Endothelial cell of umbilical vein (primary cell): ENCODE measurements around the gene TMEM89. TPM values are rescaled to one million over a fixed set of nuclear protein-coding genes. Genes with fewer than 3 reads are reported as not detected.

Experiments used
- BruUV-seq: library from RNA; stranded (reverse); fragments of 400-500 nt; replicated peaks from 2 replicates; lab custom pipeline; 2021; lab: Mats Ljungman, UMichigan
- CTCF ChIA-PET: fragments of 300-600, 350-600 bp; sonication (Branson Sonifier 250); formaldehyde crosslinking; loops from one replicate; lab custom pipeline; 2021; ENCODE audit warnings: antibody characterized with exemption, inconsistent platforms; lab: Charles Lee
- POLR2A ChIA-PET: fragments of 300-600, 350-600 bp; sonication (Branson Sonifier 250); formaldehyde crosslinking; loops from one replicate; lab custom pipeline; 2021; ENCODE audit warnings: antibody characterized with exemption, inconsistent platforms; lab: Charles Lee
- DNase-seq: peaks from one replicate; pipeline ENCODE4 v3.0.0-alpha.2; 2011; ENCODE audit warnings: low read depth, low spot score
- FAIRE-seq: peaks from 2 replicates; lab custom pipeline; 2011; peaks lifted over from hg19 to GRCh38; lab: Jason Lieb, UNC
- H2AFZ ChIP-seq: 2 replicates; pipeline ENCODE4 v1.6.0; 2012; ENCODE audit warnings: low read depth, low read length, control low read depth, inconsistent platforms
- H3K27ac ChIP-seq: 2 replicates; pipeline ENCODE4 v1.5.1; 2011; ENCODE audit warnings: low read depth, mild to moderate bottlenecking, control low read depth, low read length, moderate library complexity; ENCODE audit not compliant: insufficient read depth
- H3K27me3 ChIP-seq, 2 experiments: 2 replicates each; pipeline versions ENCODE4 v1.6.0 to v1.6.1; 2011; ENCODE audit warnings: low read length in 2 of 2, mixed read lengths in 1 of 2; ENCODE audit not compliant: control insufficient read depth in 2 of 2, insufficient read depth in 2 of 2
- H3K36me3 ChIP-seq, 2 experiments: 2 replicates in 1 of 2; 3 replicates in 1 of 2; pipeline ENCODE4 v1.5.1; 2011; ENCODE audit warnings: low read length in 2 of 2, mild to moderate bottlenecking in 1 of 2, moderate library complexity in 1 of 2; ENCODE audit not compliant: control insufficient read depth in 2 of 2, insufficient read depth in 2 of 2; ENCODE audit errors: extremely low read depth in 1 of 2
- H3K4me1 ChIP-seq: 3 replicates; pipeline ENCODE4 v1.5.1; 2011; ENCODE audit warnings: mild to moderate bottlenecking, low read length; ENCODE audit not compliant: control insufficient read depth, insufficient read depth; ENCODE audit errors: extremely low read depth
- H3K4me2 ChIP-seq: 2 replicates; pipeline ENCODE4 v1.6.1; 2011; ENCODE audit warnings: low read length, control low read depth, mixed read lengths; ENCODE audit not compliant: insufficient read depth
- H3K4me3 ChIP-seq, 3 experiments: fragments of 200-600 bp in 1 of 3; sonication (generic), shearing (Covaris generic) in 1 of 3; replicated peaks in 1 of 3; 2 replicates each; pipeline ENCODE4 v1.5.1; 2011 to 2016; ENCODE audit warnings: control low read depth in 3 of 3, low read length in 3 of 3, mild to moderate bottlenecking in 2 of 3, inconsistent platforms in 1 of 3, low read depth in 1 of 3, moderate library complexity in 1 of 3; ENCODE audit not compliant: insufficient read depth in 1 of 3
- H3K79me2 ChIP-seq: 2 replicates; pipeline ENCODE4 v1.6.0; 2012; ENCODE audit warnings: low read length, inconsistent platforms; ENCODE audit not compliant: control insufficient read depth, insufficient read depth
- H3K9ac ChIP-seq: replicated peaks from 2 replicates; pipeline ENCODE3; 2011; ENCODE audit warnings: low read length, control low read depth; ENCODE audit not compliant: insufficient read depth; ENCODE audit errors: extremely low read depth
- H3K9me1 ChIP-seq: replicated peaks from 3 replicates; pipeline ENCODE4 v1.6.0; 2011; ENCODE audit warnings: mild to moderate bottlenecking, low read length; ENCODE audit not compliant: control insufficient read depth, insufficient read depth; ENCODE audit errors: extremely low read depth
- H3K9me3 ChIP-seq: replicated peaks from 2 replicates; pipeline ENCODE4 v1.5.1; 2012; ENCODE audit warnings: low read length, inconsistent platforms; ENCODE audit not compliant: control insufficient read depth, insufficient read depth
- H4K20me1 ChIP-seq: replicated peaks from 2 replicates; pipeline ENCODE3; 2011; ENCODE audit warnings: mild to moderate bottlenecking, low read length; ENCODE audit not compliant: control insufficient read depth, insufficient read depth; ENCODE audit errors: extremely low read depth
- CTCF ChIP-seq, 2 donors: IDR thresholded peaks; 1 replicate in 1 of 2; 2 replicates in 1 of 2; pipeline ENCODE4 v1.5.1; 2011; ENCODE audit warnings: low read length in 2 of 2, mild to moderate bottlenecking in 2 of 2, moderate library complexity in 2 of 2, control low read depth in 1 of 2, inconsistent platforms in 1 of 2, low read depth in 1 of 2; ENCODE audit not compliant: insufficient read depth in 1 of 2; ENCODE audit errors: extremely low read depth in 1 of 2
- EZH2 ChIP-seq: IDR thresholded peaks from 2 replicates; pipeline ENCODE4 v1.6.1; 2012; ENCODE audit warnings: borderline replicate concordance, low read depth, mild to moderate bottlenecking, moderate library complexity, low read length, inconsistent platforms; ENCODE audit not compliant: severe bottlenecking
- FOS ChIP-seq: IDR thresholded peaks from 2 replicates; pipeline ENCODE4 v1.6.1; 2011; ENCODE audit warnings: mild to moderate bottlenecking, low read length, moderate library complexity, borderline replicate concordance; ENCODE audit not compliant: insufficient read depth
- GATA2 ChIP-seq: IDR thresholded peaks from 2 replicates; pipeline ENCODE4 v1.7.0; 2011; ENCODE audit warnings: low read depth, mild to moderate bottlenecking, moderate library complexity, mixed read lengths, low read length; ENCODE audit not compliant: insufficient read length, insufficient read depth
- JUN ChIP-seq: IDR thresholded peaks from 2 replicates; pipeline ENCODE4 v1.6.1; 2011; ENCODE audit warnings: borderline replicate concordance, low read depth; ENCODE audit not compliant: insufficient read length, insufficient read depth
- MYC ChIP-seq: IDR thresholded peaks from one replicate; pipeline ENCODE4 v1.6.1; 2011; ENCODE audit warnings: mild to moderate bottlenecking, low read depth, low read length
- POLR2A ChIP-seq: IDR thresholded peaks from 2 replicates; pipeline ENCODE4 v1.6.1; 2012; ENCODE audit warnings: low read depth, mild to moderate bottlenecking, control low read depth, low read length
- POLR2AphosphoS5 ChIP-seq: IDR thresholded peaks from 2 replicates; pipeline ENCODE4 v1.6.1; 2012; ENCODE audit warnings: low read depth, mild to moderate bottlenecking, control low read depth, low read length, moderate library complexity; ENCODE audit not compliant: insufficient read depth
- dilution Hi-C: fragments of 300-500 bp; cut with MboI; formaldehyde crosslinking; loops from one replicate; pipeline ENCODE4 v1.15.0; 2019; ENCODE audit warnings: low sequenced_read_pairs; ENCODE audit not compliant: extremely low pct_ligation_motif_present
- intact Hi-C: fragments of 100-400 bp; cut with micrococcal nuclease; formaldehyde crosslinking; loops from one replicate; pipeline ENCODE4 v1.10.0; 2022
- polyA plus RNA-seq, 4 experiments: library from polyadenylated mRNA; depleted of rRNA in 3 of 4; stranded (reverse) in 3 of 4; unstranded in 1 of 4; fragments of >200 nt; gene quantifications; 2 replicates each; pipeline versions ENCODE4 v1.2.1 to v1.2.3, GENCODE V29; 2011 to 2012; ENCODE audit warnings: missing spikeins in 1 of 4
- total RNA-seq: library from RNA; stranded (reverse); gene quantifications from 2 replicates; pipeline ENCODE4 v1.2.3, GENCODE V29; 2021
- TF ChIP-seq, protein P1 (sequence below): IDR thresholded peaks from 2 replicates; pipeline ENCODE4 v1.6.1; 2011; ENCODE audit not compliant: insufficient read depth, insufficient read length

The TMEM89 gene
- total and polyA plus RNA-seq, 2 donors (not counting 3 experiments of a cell fraction or from before 2014, with no cell fraction given) = not detected

DNA sequence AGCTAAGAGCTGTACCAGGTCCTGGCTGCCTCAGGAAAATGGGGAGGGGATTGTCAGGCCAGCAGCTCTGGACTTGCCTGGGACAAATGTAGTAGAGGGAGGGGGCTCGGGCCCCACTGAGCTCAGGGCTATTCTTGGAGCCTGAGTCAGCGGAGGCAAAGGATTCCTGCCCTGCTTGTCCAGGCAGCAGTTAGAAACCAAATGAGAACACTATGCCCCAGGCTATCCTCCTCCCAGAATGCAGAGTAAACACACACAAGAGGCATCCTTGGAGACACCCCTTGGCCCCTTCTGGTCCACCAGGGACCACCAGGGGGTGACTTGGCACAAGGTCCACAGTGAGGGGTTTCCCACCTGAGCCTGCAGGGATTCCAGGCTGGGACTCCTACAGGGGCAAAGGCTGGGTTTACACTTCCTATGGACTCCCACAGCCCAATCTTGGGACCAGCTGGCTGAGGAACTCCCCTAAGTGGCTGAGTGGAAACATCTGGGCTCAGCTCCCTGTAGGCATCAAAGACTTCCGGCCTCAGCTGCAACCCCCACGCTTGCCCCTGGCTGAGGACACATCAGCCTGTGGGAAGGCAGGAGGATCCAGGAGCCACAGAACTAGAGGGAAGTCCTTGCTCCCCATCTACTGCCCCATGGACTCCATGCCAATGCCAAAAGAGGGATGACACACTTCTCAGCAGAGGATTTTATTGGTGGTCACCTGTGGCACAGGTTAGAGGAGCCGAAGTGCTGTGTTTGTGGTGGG lies 23.1 kb downstream of the TMEM89 start:
- DNase-seq = no peak

More for the DNA sequence above, 23.1 kb downstream of the TMEM89 start:
- intact Hi-C loops (no loop called here), dilution Hi-C loops (no loop called here)
- H3K9me1 ChIP-seq = no peaks in the 10 kb centered on the region
- H3K27ac ChIP-seq = no peak overlapping the region
- no peaks in the 10 kb centered on the region for H3K79me2 ChIP-seq
- H3K4me1 ChIP-seq = peaks cover 6% of the 10 kb centered on the region
- TF ChIP-seq JUN (no peak), POLR2AphosphoS5 (no peak), FOS (no peak), MYC (no peak), EZH2 (no peak), POLR2A (no peak), GATA2 (no peak), CTCF (IDR thresholded peaks at IDR 0.05; ENCODE audit: extremely low read depth in 1 of 2, insufficient read depth in 1 of 2, low read depth in 1 of 2, low read length in 2 of 2) (no peak)
- TF ChIP-seq, protein P1, sequence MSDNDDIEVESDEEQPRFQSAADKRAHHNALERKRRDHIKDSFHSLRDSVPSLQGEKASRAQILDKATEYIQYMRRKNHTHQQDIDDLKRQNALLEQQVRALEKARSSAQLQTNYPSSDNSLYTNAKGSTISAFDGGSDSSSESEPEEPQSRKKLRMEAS = no peak
- FAIRE-seq = no peak
- H3K9me3 ChIP-seq = no peaks in the 10 kb centered on the region
- no peak overlapping the region for H3K9ac ChIP-seq
- no peak overlapping the region for H2AFZ ChIP-seq
- H3K36me3 ChIP-seq = peaks cover 11 to 40% of the 10 kb centered on the region in 2 experiments
- H3K4me3 ChIP-seq = no peak overlapping the region
- no peaks in the 10 kb centered on the region for H4K20me1 ChIP-seq
- no peak overlapping the region for H3K4me2 ChIP-seq
- H3K27me3 ChIP-seq = peaks cover 6 to 9% of the 10 kb centered on the region in 2 experiments
- ChIA-PET POLR2A (no interaction called here), CTCF (interaction anchor here (1.0 kb wide), 1 partner anchor 10 kb away, joined by 3 read pairs; no protein-coding TSS in a partner anchor)
- BruUV-seq = no TSS peak
